GM21825 (cell line): ENCODE data around the gene ESCO1.

Source experiments
- ATAC-seq: cut with Tn5 transposase; IDR thresholded peaks from one replicate; pipeline ENCODE4 v1.9.1; 2021; ENCODE audit warnings: mild to moderate bottlenecking, moderate library complexity; ENCODE audit not compliant: unreplicated experiment

ESCO1 gene

DNA sequence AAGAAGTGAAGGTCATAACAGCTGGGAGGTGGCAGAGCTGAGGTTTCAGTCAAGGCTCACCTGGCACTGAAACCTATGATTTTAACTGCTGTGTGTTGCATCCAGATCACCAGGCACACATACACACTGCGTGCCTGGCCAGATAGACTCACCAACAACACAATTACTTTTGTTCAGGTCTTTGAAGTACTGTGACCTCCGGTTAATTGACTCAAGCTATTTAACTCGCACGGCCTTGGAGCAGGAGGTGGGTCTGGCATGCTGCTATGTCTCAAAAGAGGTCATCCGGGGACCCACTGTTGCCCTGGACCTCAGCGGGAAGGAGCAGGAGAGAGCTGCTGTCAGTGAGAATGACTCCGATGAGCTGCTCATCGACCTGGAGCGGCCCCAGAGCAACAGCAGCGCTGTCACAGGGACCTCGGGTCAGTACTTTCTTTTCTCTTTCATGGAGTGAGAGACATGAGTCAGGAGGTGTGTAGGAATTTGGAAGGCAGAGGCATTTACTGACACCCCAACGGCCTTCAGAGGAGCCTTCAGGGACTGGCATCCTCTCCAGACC is 104.1 kb downstream of the ESCO1 start:
- ATAC-seq, result no peak

DNA sequence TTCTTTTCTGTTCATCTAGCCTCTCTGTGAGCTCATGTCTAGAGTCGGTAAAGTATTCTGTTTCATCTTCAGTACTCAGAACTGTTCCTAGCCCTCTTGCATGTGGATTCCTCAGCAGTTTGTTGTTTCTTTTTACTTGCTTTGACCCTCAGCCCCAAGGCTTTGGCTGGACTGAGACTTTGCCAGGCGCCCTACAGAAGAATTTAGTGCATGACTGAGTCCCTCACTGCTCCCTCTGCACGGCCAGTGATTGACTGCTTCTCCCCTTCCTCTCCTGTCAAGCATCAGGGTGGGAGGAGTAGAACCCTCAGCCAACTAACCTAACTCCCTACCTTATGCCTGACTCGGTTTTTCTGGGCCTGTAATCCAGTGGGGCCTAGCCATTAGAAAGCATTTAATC is 109.8 kb downstream of the ESCO1 start:
- no peak for ATAC-seq

DNA sequence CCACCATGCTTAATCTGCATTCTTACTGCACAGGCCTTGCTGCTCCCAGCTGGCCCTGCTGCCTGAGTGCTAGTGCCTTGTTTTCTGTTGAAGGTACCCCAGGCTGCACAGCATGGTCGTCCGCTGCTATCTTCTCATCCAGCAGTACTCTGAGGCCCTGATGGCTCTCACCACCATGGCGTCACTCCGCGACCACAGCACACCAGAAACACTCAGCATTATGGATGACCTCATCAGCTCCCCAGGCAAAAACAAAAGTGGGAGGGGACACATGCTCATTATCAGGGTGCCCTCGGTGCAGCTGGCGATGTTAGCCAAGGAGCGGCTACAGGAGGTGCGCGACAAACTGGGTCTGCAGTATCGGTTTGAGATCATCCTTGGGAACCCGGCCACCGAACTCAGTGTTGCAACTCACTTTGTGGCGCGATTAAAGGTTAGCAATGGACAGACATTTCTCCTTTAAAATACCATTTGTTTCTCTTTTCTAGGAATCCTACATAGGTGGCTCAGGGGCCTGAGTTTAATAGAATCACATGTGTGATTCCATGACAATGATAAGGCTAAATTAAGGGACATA is 110.5 kb downstream of the ESCO1 start:
- ATAC-seq, result no peak

DNA sequence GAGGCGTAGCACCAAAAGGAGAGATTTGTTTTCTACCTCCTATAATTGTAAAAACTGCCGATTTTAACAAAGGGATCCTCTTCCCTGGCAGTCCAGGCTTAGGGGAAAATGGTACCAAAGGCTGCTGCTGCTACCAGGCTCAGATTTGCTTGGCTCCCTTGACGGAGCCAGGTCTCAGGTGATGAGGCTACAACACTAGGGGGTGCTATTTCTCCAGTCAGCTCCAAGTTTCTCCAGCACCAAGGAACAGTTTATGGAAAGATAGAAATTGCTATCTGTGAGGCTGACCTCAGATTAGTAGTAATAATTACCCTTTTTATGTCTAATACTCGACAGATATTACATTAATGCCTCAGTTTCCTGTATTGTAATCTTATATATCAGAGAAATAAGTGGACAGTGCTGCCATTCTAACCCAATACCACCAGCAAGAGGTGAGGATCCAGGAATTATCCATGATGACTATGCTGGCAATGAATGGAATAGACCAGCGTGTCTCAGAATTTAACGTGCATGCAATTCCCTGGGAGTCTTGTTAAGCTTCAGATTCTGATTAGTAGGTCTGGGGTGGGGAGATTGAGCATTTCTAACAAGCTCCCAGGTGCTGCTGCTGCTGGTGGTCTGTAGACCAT is 111.3 kb downstream of the ESCO1 start:
- ATAC-seq, result peak; percentile 61

DNA sequence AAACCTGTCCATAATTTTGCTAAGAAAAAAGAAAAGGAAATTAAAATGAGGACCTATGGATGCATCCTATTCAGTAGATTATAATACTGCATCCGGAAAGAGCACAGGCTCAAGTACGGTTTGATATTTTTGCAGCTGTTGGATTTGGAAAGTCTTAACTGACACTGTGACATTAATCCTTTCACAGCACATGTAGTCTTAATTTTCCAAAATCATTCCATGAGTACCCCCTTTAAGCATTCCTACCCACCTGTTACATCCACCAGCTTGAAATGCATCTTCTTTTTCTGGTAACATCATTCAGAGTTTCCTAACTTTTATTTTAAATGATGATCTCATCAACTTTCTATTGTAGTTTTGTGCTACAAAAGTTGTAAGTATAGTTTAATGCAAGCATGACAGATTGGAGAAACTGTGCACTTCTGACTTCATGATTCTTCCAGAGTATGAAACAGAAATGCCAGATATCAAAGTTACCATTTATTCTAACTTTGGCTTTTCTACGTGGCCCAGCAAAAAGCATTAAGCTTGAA is 113.5 kb downstream of the ESCO1 start:
- no peak for ATAC-seq

DNA sequence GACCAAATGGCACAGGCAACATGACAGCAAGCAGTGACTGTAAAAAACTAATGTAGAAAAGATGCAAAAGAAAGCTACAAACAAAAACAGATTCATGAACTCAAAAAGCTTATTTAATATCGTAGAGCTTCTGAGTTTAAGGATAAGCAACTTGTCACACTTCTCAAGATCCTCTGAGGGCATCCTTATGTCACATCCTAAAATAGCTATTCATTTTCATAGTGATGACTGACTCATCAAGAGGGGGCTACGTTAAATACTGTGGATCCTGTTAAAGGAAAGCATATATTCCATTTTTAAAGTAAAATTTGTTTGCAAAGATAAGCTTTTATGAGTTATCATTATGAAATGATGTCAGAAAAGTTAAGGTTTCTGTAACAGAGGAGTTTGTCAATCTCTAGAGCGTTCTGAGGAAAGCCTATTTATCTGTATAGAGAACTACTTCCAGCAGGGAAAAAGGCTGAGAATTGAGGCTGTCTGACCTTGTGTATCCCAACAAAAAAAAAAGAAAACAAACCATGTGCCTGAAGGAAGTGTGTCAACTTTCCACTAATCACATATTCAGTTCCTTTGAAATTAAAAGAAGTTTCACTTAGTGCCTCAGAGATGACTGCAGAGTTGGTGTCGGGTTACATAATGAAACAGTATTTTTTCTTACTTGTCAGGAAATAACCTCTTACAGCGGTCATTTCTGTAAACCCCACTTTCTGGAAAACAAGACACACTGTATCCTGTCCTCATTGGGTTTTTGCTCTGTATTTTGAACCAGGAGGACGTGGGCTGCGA is 115.5 kb downstream of the ESCO1 start:
- no peak for ATAC-seq

- no peak for ATAC-seq
These were observed 117.5 kb downstream of the ESCO1 start for GRCh38 chr18:21483051-21483450.

DNA sequence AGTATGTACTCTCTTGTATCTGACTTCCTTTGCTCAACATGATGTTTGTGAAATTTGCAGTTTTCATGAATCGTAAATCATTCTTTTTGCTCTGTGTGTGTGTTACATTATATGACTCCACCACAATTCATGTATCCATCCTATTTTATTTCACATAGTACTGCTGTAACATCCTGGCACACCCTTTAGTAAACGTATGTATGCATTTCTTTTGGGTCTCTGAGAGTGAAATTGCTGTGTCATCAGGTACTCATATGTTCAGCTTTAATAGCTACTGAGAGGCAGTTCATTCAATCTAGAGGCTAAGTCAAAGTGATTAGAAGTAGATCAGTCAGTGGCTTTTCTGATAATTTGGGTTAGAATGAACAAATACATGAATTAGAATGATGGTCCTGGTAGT is 118.8 kb downstream of the ESCO1 start:
- ATAC-seq, result no peak

DNA sequence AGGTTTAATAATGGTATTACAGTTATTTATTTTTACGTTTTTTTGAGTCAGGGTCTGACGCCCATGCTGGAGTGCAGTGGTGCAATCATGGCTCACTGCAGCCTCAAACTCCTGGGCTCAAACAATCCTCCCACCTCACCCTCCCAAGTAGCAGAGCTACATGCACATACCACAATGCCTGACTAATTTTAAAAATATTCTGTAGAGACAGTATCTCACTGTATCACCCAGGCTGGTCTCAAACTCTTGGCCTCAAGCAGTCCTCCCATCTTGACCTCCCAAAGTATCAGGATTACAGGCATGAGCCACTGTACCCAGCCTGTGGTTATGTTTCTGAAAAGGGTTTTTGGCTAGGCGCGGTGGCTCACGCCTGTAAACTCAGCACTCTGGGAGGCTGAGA is 120.8 kb downstream of the ESCO1 start:
- no peak for ATAC-seq
